Gastroesophageal sphincter (tissue), 4 donors: ENCODE measurements around the gene LARGE1. TPM values are rescaled to one million over a fixed set of nuclear protein-coding genes. Genes with fewer than 3 reads are reported as not detected.

Experiments
- ATAC-seq: fragments of 150-250 bp; one replicate; pipeline ENCODE4 v1.9.1; 2016; ENCODE audit warnings: mild to moderate bottlenecking, moderate library complexity
- H3K27ac ChIP-seq, 4 donors: fragments of 200-600 bp; sonication (generic) in 3 of 4; 1 replicate in 3 of 4; 2 replicates in 1 of 4; pipeline ENCODE4 v1.5.1; 2016 to 2019
- H3K27me3 ChIP-seq: fragments of 200-600 bp; sonication (generic); one replicate; pipeline ENCODE4 v1.5.1; 2019
- H3K36me3 ChIP-seq, 2 donors: fragments of 200-600 bp; sonication (generic); one replicate each; pipeline ENCODE4 v1.5.1; 2019; ENCODE audit warnings: control low read depth in 1 of 2
- H3K4me1 ChIP-seq, 3 donors: fragments of 200-600 bp; sonication (generic); 1 replicate in 2 of 3; 2 replicates in 1 of 3; pipeline ENCODE4 v1.5.1; 2016 to 2019; ENCODE audit warnings: control low read depth in 2 of 3
- H3K4me3 ChIP-seq, 2 donors: fragments of 200-600 bp; sonication (generic); one replicate each; pipeline ENCODE4 v1.5.1; 2019; ENCODE audit warnings: mild to moderate bottlenecking in 1 of 2, moderate library complexity in 1 of 2
- H3K9me3 ChIP-seq, 3 donors: fragments of 200-600 bp; sonication (generic); one replicate each; pipeline ENCODE4 v1.5.1; 2017 to 2019; ENCODE audit warnings: control low read depth in 2 of 3
- CTCF ChIP-seq, 4 experiments: fragments of 200-600 bp in 2 of 4; fragments of 450-650 bp in 2 of 4; sonication (generic) in 1 of 4; IDR thresholded peaks; one replicate each; pipeline ENCODE4 v1.5.1; 2017 to 2019; ENCODE audit warnings: antibody characterized with exemption in 4 of 4, mild to moderate bottlenecking in 2 of 4, moderate library complexity in 2 of 4
- EP300 ChIP-seq: sonication (generic); formaldehyde crosslinking; IDR thresholded peaks from one replicate; pipeline ENCODE4 v1.6.1; 2017; ENCODE audit warnings: antibody characterized with exemption, mild to moderate bottlenecking
- POLR2A ChIP-seq, 2 donors: fragments of 450-650 bp; IDR thresholded peaks; one replicate each; pipeline ENCODE4 v1.6.1; 2017; ENCODE audit warnings: antibody characterized with exemption in 2 of 2, mild to moderate bottlenecking in 2 of 2, moderate library complexity in 1 of 2
- POLR2AphosphoS5 ChIP-seq: sonication (generic); formaldehyde crosslinking; IDR thresholded peaks from one replicate; pipeline ENCODE4 v1.6.1; 2017; ENCODE audit warnings: antibody characterized with exemption
- WGBS, 2 donors: methylation state at CpG; one replicate each; pipeline ENCODE4 v1.1.5; 2018; ENCODE audit warnings: low coverage in 1 of 2; 5-methylcytosine and 5-hydroxymethylcytosine counted together
- total RNA-seq, 4 donors: library from RNA; depleted of rRNA; stranded (reverse); fragments of >200 nt; gene quantifications; one replicate each; pipeline ENCODE4 v1.1.0, GENCODE V29; 2016

The LARGE1 gene
- total RNA-seq, 4 donors from 2014 or later, result 23.0 to 67.8 (median 48.0) TPM

GRCh38 chr22:33467620-33468095, 452.6 kb downstream of the LARGE1 start:
- 57% methylated on average over 3 of the region's 5 CpGs; no CpG with 5 or more reads in 1 of the 2 donors for WGBS, 2 donors
- H3K4me1 ChIP-seq, result peaks cover 0 to 25% (median 3%) of the 10 kb centered on the region in 3 donors
- ATAC-seq, result no peak

DNA sequence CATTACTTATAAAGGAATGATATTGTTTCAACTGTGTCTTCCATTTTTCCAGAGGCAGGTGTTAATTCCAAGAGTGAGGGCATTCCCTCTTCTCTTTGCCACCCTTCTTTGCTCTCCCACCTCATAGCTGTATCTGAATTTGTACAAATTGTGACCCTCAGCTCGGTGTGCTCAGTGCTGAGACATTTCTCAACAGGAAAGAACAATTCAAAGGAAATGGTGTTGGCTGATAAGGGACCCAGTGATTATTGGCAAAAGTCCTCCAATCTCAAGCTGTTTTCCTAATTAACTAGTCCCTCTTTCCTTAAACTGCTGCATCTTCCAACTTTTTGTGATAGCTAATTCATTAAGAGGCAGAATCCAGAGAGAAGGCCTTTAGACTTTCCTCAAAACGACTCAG, 453.2 kb downstream of the LARGE1 start:
- no peaks in the 10 kb centered on the region for H3K27me3 ChIP-seq
- TF ChIP-seq POLR2AphosphoS5 (no peak), POLR2A (IDR thresholded peaks at IDR 0.05) (no peak), EP300 (no peak), CTCF (IDR thresholded peaks at IDR 0.05) (no peak)
- no peaks in the 10 kb centered on the region for H3K36me3 ChIP-seq
- H3K9me3 ChIP-seq, result peaks cover 0 to 5% (median 0%) of the 10 kb centered on the region in 3 donors
- peaks cover 0 to 23% (median 3%) of the 10 kb centered on the region in 3 donors for H3K4me1 ChIP-seq
- no peak overlapping the region for H3K4me3 ChIP-seq
- 48 to 63% methylated on average over 1 to 2 of the region's 2 CpGs for WGBS, 2 donors
- no peak for ATAC-seq
- no peak overlapping the region for H3K27ac ChIP-seq

More at GRCh38 chr22:33467620-33468095, 452.6 kb downstream of the LARGE1 start:
- Histone ChIP-seq H3K27ac (no peak overlapping the region), H3K36me3 (no peaks in the 10 kb centered on the region), H3K27me3 (no peaks in the 10 kb centered on the region), H3K9me3 (no peaks in the 10 kb centered on the region), H3K4me3 (no peak overlapping the region)
- TF ChIP-seq EP300, result no peak
- TF ChIP-seq POLR2AphosphoS5, result no peak
- no peak for TF ChIP-seq CTCF (IDR thresholded peaks at IDR 0.05)
- no peak for TF ChIP-seq POLR2A (IDR thresholded peaks at IDR 0.05)

DNA sequence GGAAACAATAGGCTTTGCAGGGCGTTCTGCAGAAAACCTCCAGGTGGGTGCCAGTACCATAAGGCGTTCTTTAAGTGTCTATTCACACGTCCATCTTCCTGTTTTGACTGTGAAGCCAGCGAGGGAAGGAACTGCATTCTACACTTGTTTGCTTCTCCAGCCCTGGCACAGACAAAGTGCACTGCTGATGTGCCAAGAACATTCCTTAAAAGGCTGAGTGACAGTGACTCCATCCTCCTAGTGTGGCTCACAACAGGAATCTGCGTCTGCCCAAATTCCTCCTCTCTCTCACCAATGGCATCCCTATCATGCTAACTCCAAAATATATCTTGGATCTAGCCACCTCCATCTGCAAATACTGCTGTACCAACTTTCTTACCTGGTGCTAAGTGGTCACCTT, 454.7 kb downstream of the LARGE1 start:
- no peak for ATAC-seq
- 50 to 51% methylated on average over 4 to 5 of the region's 5 CpGs for WGBS, 2 donors
- no peaks in the 10 kb centered on the region for H3K36me3 ChIP-seq
- TF ChIP-seq EP300 (no peak), POLR2AphosphoS5 (no peak), CTCF (IDR thresholded peaks at IDR 0.05) (no peak), POLR2A (IDR thresholded peaks at IDR 0.05) (no peak)
- peaks cover 0 to 23% (median 3%) of the 10 kb centered on the region in 3 donors for H3K4me1 ChIP-seq
- H3K9me3 ChIP-seq, result peaks cover 0 to 11% (median 0%) of the 10 kb centered on the region in 3 donors
- no peaks in the 10 kb centered on the region for H3K27me3 ChIP-seq
- no peak overlapping the region for H3K27ac ChIP-seq
- no peak overlapping the region for H3K4me3 ChIP-seq

- no peak for TF ChIP-seq POLR2AphosphoS5
- no peak for TF ChIP-seq POLR2A (IDR thresholded peaks at IDR 0.05)
- no peak for TF ChIP-seq EP300
- TF ChIP-seq CTCF (IDR thresholded peaks at IDR 0.05), result no peak
- peaks cover 0 to 23% (median 3%) of the 10 kb centered on the region in 3 donors for H3K4me1 ChIP-seq
- peaks cover 0 to 11% (median 0%) of the 10 kb centered on the region in 3 donors for H3K9me3 ChIP-seq
- no peak overlapping the region for H3K27ac ChIP-seq
- H3K27me3 ChIP-seq, result no peaks in the 10 kb centered on the region
- no peak for ATAC-seq
- no peak overlapping the region for H3K4me3 ChIP-seq
- no peaks in the 10 kb centered on the region for H3K36me3 ChIP-seq
- WGBS, 2 donors, result 100% methylated on average over 2 of the region's 2 CpGs; no CpG with 5 or more reads in 1 of the 2 donors
Measured at GRCh38 chr22:33464698-33465097, 455.6 kb downstream of the LARGE1 start.
